HepG2 (cell line): ENCODE results near the gene VMA21. TPM values are rescaled to one million over a fixed set of nuclear protein-coding genes. Genes with fewer than 3 reads are reported as not detected.

Source experiments
- CBX5 ChIP-seq: sonication (generic); formaldehyde crosslinking; IDR thresholded peaks from 2 replicates; pipeline ENCODE4 v1.4.0; 2020; ENCODE audit warnings: missing genetic modification reagents, borderline replicate concordance
- FOXM1 ChIP-seq: sonication (generic); formaldehyde crosslinking; IDR thresholded peaks from 2 replicates; pipeline ENCODE4 v1.5.0; 2020; ENCODE audit warnings: missing genetic modification reagents
- GLMP ChIP-seq: sonication (generic); formaldehyde crosslinking; IDR thresholded peaks from 2 replicates; pipeline ENCODE4 v1.9.0; 2021; ENCODE audit warnings: missing genetic modification reagents, mild to moderate bottlenecking, borderline replicate concordance
- HDAC6 ChIP-seq: fragments of 200-600 bp; sonication (generic); IDR thresholded peaks from 2 replicates; pipeline ENCODE4 v1.7.0; 2017; ENCODE audit warnings: mild to moderate bottlenecking, antibody characterized with exemption, low read length, low read depth
- MNT ChIP-seq: fragments of 450-650 bp; IDR thresholded peaks from 2 replicates; pipeline ENCODE4 v1.6.1; 2016
- NFE2L2 ChIP-seq: fragments of 150-350 bp; IDR thresholded peaks from 2 replicates; pipeline ENCODE4 v1.6.1; 2014; ENCODE audit warnings: low read length
- SOX5 ChIP-seq: IDR thresholded peaks from 2 replicates; pipeline ENCODE4 v1.6.1; 2016; ENCODE audit warnings: borderline replicate concordance
- THAP11 ChIP-seq: IDR thresholded peaks from 2 replicates; pipeline ENCODE4 v1.6.1; 2016; ENCODE audit warnings: missing biosample characterization, missing genetic modification reagents
- TOPORS ChIP-seq: sonication (generic); formaldehyde crosslinking; IDR thresholded peaks from 2 replicates; pipeline ENCODE4 v1.8.0; 2023; ENCODE audit warnings: mild to moderate bottlenecking, missing genetic modification reagents
- UBTF ChIP-seq: sonication (generic); formaldehyde crosslinking; IDR thresholded peaks from 2 replicates; pipeline ENCODE4 v1.4.0; 2020; ENCODE audit warnings: mild to moderate bottlenecking, missing genetic modification reagents
- YY1 ChIP-seq: IDR thresholded peaks from 2 replicates; pipeline ENCODE4 v1.6.1; 2011; ENCODE audit warnings: low read length, low read depth, moderate library complexity, mild to moderate bottlenecking; ENCODE audit not compliant: insufficient read depth, insufficient replicate concordance
- ZBTB38 ChIP-seq: sonication (generic); formaldehyde crosslinking; IDR thresholded peaks from 2 replicates; pipeline ENCODE4 v1.5.1; 2020; ENCODE audit warnings: mild to moderate bottlenecking, missing genetic modification reagents
- ZNF235 ChIP-seq: sonication (generic); formaldehyde crosslinking; IDR thresholded peaks from 2 replicates; pipeline ENCODE4 v1.8.1; 2023; ENCODE audit warnings: mild to moderate bottlenecking, missing genetic modification reagents, borderline replicate concordance
- ZNF33B ChIP-seq: sonication (generic); formaldehyde crosslinking; IDR thresholded peaks from 2 replicates; pipeline ENCODE4 v1.5.1; 2020; ENCODE audit warnings: mild to moderate bottlenecking, missing genetic modification reagents
- ZNF670 ChIP-seq: sonication (generic); formaldehyde crosslinking; IDR thresholded peaks from 2 replicates; pipeline ENCODE4 v1.8.0; 2022; ENCODE audit warnings: mild to moderate bottlenecking, missing genetic modification reagents, borderline replicate concordance
- ZNF704 ChIP-seq: sonication (generic); formaldehyde crosslinking; IDR thresholded peaks from 2 replicates; pipeline ENCODE4 v1.8.1; 2023; ENCODE audit warnings: mild to moderate bottlenecking, inconsistent platforms, moderate library complexity, missing genetic modification reagents, borderline replicate concordance
- ZNF775 ChIP-seq: sonication (generic); formaldehyde crosslinking; IDR thresholded peaks from 2 replicates; pipeline ENCODE4 v1.4.0; 2020; ENCODE audit warnings: missing genetic modification reagents, mild to moderate bottlenecking, moderate library complexity, borderline replicate concordance
- ZUFSP ChIP-seq: sonication (generic); formaldehyde crosslinking; IDR thresholded peaks from 2 replicates; pipeline ENCODE4 v1.9.0; 2021; ENCODE audit warnings: missing genetic modification reagents, mild to moderate bottlenecking, borderline replicate concordance
- polyA plus RNA-seq, 8 experiments: library from polyadenylated mRNA; depleted of rRNA in 3 of 8; stranded (reverse) in 7 of 8; unstranded in 1 of 8; fragments of >200 nt; fragmentation: Illumina TruSeq in 4 of 8; extraction: Trizol in 4 of 8; gene quantifications; 2 replicates each; pipeline versions ENCODE4 v1.2.1 to v1.2.3, GENCODE V29; 2011 to 2016; ENCODE audit warnings: low read depth in 4 of 8, missing spikeins in 1 of 8, mixed read lengths in 1 of 8; ENCODE audit not compliant: insufficient read depth in 1 of 8
- total RNA-seq, 5 experiments: library from RNA; depleted of rRNA; stranded (reverse); fragments of >200 nt; fragmentation: Illumina TruSeq; extraction: Trizol; gene quantifications; 2 replicates each; pipeline ENCODE4 v1.2.3, GENCODE V29; 2016; ENCODE audit warnings: low read depth in 1 of 5

Gene VMA21
- total and polyA plus RNA-seq, 2 of the 13 experiments (the other 11 are each of a cell fraction or from before 2014, with no cell fraction given): 20.9 to 42.4 TPM

- TF ChIP-seq ZNF704 (CRISPR knock-in tag): no peak
- TF ChIP-seq ZNF670 (CRISPR knock-in tag): no peak
- TF ChIP-seq THAP11 (CRISPR knock-in tag): peak; percentile 73
- no peak for TF ChIP-seq ZUFSP
- no peak for TF ChIP-seq YY1
- TF ChIP-seq ZNF33B (CRISPR knock-in tag): no peak
- TF ChIP-seq MNT: no peak
- no peak for TF ChIP-seq FOXM1
- no peak for TF ChIP-seq CBX5 (CRISPR knock-in tag)
- no peak for TF ChIP-seq GLMP (CRISPR knock-in tag)
- no peak for TF ChIP-seq SOX5 (CRISPR knock-in tag)
- TF ChIP-seq UBTF (CRISPR knock-in tag): peak; percentile 73
- TF ChIP-seq TOPORS (CRISPR knock-in tag): no peak
- no peak for TF ChIP-seq ZNF235 (CRISPR knock-in tag)
- no peak for TF ChIP-seq ZNF775
- no peak for TF ChIP-seq NFE2L2
- 0 out of 2 replicates have a peak, but pooled peaks have one; percentile 18 for TF ChIP-seq ZBTB38 (CRISPR knock-in tag)
- no peak for TF ChIP-seq HDAC6
These were observed at the start of gene VMA21 (continued) for GRCh38 chrX:151396825-151397740.
